GM23338 (cell line): ENCODE data around the gene CD2AP. TPM values are rescaled to one million over a fixed set of nuclear protein-coding genes. Genes with fewer than 3 reads are reported as not detected.

Source experiments
- ATAC-seq: fragments of 200-7000 bp; cut with Tn5 transposase; 3 replicates; pipeline ENCODE4 v1.9.1; 2020
- DNase-seq: peaks from one replicate; pipeline ENCODE4 v3.0.0-alpha.2; 2015; ENCODE audit warnings: low spot score
- H2AFZ ChIP-seq: fragments of 200-600 bp; sonication (generic); 2 replicates; pipeline ENCODE4 v1.8.0; 2016; ENCODE audit warnings: antibody characterized with exemption, mild to moderate bottlenecking, moderate library complexity
- H3F3A ChIP-seq: fragments of 200-600 bp; sonication (generic); replicated peaks from 2 replicates; pipeline ENCODE4 v1.8.0; 2017; ENCODE audit warnings: antibody characterized with exemption, mixed run types, low read depth
- H3K27ac ChIP-seq: fragments of 200-600 bp; sonication (generic); 2 replicates; pipeline ENCODE4 v1.6.1; 2016; ENCODE audit warnings: low read depth
- H3K27me3 ChIP-seq: fragments of 200-600 bp; sonication (generic); 2 replicates; pipeline ENCODE4 v1.8.0; 2016; ENCODE audit warnings: mild to moderate bottlenecking, mixed run types, moderate library complexity; ENCODE audit not compliant: insufficient read depth
- H3K36me3 ChIP-seq: fragments of 200-600 bp; sonication (generic); 2 replicates; pipeline ENCODE4 v1.8.0; 2016; ENCODE audit warnings: mild to moderate bottlenecking; ENCODE audit not compliant: insufficient read depth
- H3K4me1 ChIP-seq: fragments of 200-600 bp; sonication (generic); 2 replicates; pipeline ENCODE4 v1.8.0; 2016; ENCODE audit warnings: mild to moderate bottlenecking, moderate library complexity; ENCODE audit not compliant: insufficient read depth
- H3K4me2 ChIP-seq: fragments of 200-600 bp; sonication (generic); 2 replicates; pipeline ENCODE4 v1.7.1; 2017; ENCODE audit warnings: mixed run types
- H3K4me3 ChIP-seq: fragments of 200-600 bp; sonication (generic); 2 replicates; pipeline ENCODE4 v1.6.1; 2016; ENCODE audit warnings: mixed run types
- H3K79me2 ChIP-seq: fragments of 200-600 bp; sonication (generic); replicated peaks from 2 replicates; pipeline ENCODE4 v1.8.0; 2017; ENCODE audit warnings: mild to moderate bottlenecking; ENCODE audit not compliant: insufficient read depth
- H3K9me2 ChIP-seq: fragments of 200-600 bp; sonication (generic); 2 replicates; pipeline ENCODE4 v1.8.0; 2017; ENCODE audit not compliant: insufficient read depth
- H4K20me1 ChIP-seq: fragments of 200-600 bp; sonication (generic); replicated peaks from 2 replicates; pipeline ENCODE4 v1.8.0; 2017; ENCODE audit warnings: mild to moderate bottlenecking; ENCODE audit not compliant: insufficient read depth
- H3K27ac Mint-ChIP-seq: 2 replicates; pipeline ENCODE4 v1.8.0; 2020; ENCODE audit warnings: inconsistent platforms, mild to moderate bottlenecking, moderate library complexity, mixed read lengths
- H3K27me3 Mint-ChIP-seq: 3 replicates; pipeline ENCODE4 v1.8.0; 2022; ENCODE audit warnings: low read depth, mild to moderate bottlenecking, moderate library complexity, mixed read lengths, inconsistent platforms; ENCODE audit not compliant: insufficient read depth, poor library complexity
- H3K36me3 Mint-ChIP-seq: 3 replicates; pipeline ENCODE4 v1.8.0; 2021; ENCODE audit warnings: low read depth, mild to moderate bottlenecking, inconsistent platforms, moderate library complexity, mixed read lengths
- H3K4me1 Mint-ChIP-seq: 3 replicates; pipeline ENCODE4 v1.8.0; 2020; ENCODE audit warnings: mild to moderate bottlenecking, inconsistent platforms, mixed read lengths
- H3K4me3 Mint-ChIP-seq: 3 replicates; pipeline ENCODE4 v1.8.0; 2021; ENCODE audit warnings: moderate library complexity, mild to moderate bottlenecking, inconsistent platforms, mixed read lengths
- H3K9me3 Mint-ChIP-seq: 3 replicates; pipeline ENCODE4 v1.8.0; 2020; ENCODE audit warnings: moderate library complexity, mild to moderate bottlenecking, inconsistent platforms, mixed read lengths
- CREB1 ChIP-seq: fragments of 250-450 bp; sonication (Bioruptor Pico); IDR thresholded peaks from 2 replicates; pipeline ENCODE4 v1.5.0; 2020; ENCODE audit warnings: low read depth, mild to moderate bottlenecking, moderate library complexity
- ETS1 ChIP-seq: IDR thresholded peaks from 2 replicates; pipeline ENCODE4 v1.6.1; 2016; ENCODE audit warnings: antibody characterized with exemption
- EZH2 ChIP-seq: fragments of 200-600 bp; sonication (generic); IDR thresholded peaks from one replicate; pipeline ENCODE4 v1.8.0; 2017; ENCODE audit warnings: antibody characterized with exemption, mild to moderate bottlenecking, low read depth; ENCODE audit not compliant: unreplicated experiment
- EZH2phosphoT487 ChIP-seq: fragments of 200-600 bp; sonication (generic); IDR thresholded peaks from one replicate; pipeline ENCODE4 v1.8.1; 2018; ENCODE audit warnings: antibody characterized with exemption; ENCODE audit not compliant: unreplicated experiment
- JUNB ChIP-seq: IDR thresholded peaks from one replicate; pipeline ENCODE4 v1.6.1; 2016; ENCODE audit warnings: antibody characterized with exemption; ENCODE audit not compliant: unreplicated experiment
- NANOG ChIP-seq: IDR thresholded peaks from 2 replicates; pipeline ENCODE4 v1.6.1; 2016; ENCODE audit warnings: antibody characterized with exemption, borderline replicate concordance
- POLR2AphosphoS5 ChIP-seq: IDR thresholded peaks from 2 replicates; pipeline ENCODE4 v1.6.1; 2016; ENCODE audit warnings: antibody characterized with exemption, low read depth
- REST ChIP-seq: IDR thresholded peaks from one replicate; pipeline ENCODE4 v1.6.1; 2018; ENCODE audit warnings: antibody characterized with exemption; ENCODE audit not compliant: unreplicated experiment
- STAT1 ChIP-seq: IDR thresholded peaks from one replicate; pipeline ENCODE4 v1.6.1; 2016; ENCODE audit warnings: antibody characterized with exemption; ENCODE audit not compliant: unreplicated experiment
- ZNF114 ChIP-seq: fragments of 250-450 bp; sonication (Bioruptor Pico); IDR thresholded peaks from 2 replicates; pipeline ENCODE4 v1.5.0; 2020; ENCODE audit warnings: mild to moderate bottlenecking, moderate library complexity
- ZNF331 ChIP-seq: fragments of 250-450 bp; sonication (Bioruptor Pico); IDR thresholded peaks from 2 replicates; pipeline ENCODE4 v1.5.0; 2020; ENCODE audit warnings: low read depth, mild to moderate bottlenecking, moderate library complexity
- polyA plus RNA-seq: library from polyadenylated mRNA; unstranded; fragments of >200 nt; fragmentation: Nextera tagmentation; extraction: Ambion mirVana; gene quantifications from 2 replicates; pipeline ENCODE4 v1.2.1, GENCODE V29; 2016
- total RNA-seq: library from RNA; depleted of rRNA; stranded (reverse); fragments of >200 nt; shearing (Covaris generic); gene quantifications from 2 replicates; pipeline ENCODE4 v1.2.3, GENCODE V29; 2014
- TF ChIP-seq, protein P1 (sequence below), 2 experiments: fragments of 200-600 bp in 1 of 2; sonication (generic) in 1 of 2; conservative IDR thresholded peaks; 2 replicates each; pipeline versions ENCODE4 v1.5.1 to v1.6.1; 2016 to 2017; ENCODE audit warnings: antibody characterized with exemption in 2 of 2, low read depth in 2 of 2, mild to moderate bottlenecking in 2 of 2, moderate library complexity in 1 of 2

Gene CD2AP
- total and polyA plus RNA-seq, 2 experiments from 2014 or later = 38.0 to 93.2 TPM

DNA sequence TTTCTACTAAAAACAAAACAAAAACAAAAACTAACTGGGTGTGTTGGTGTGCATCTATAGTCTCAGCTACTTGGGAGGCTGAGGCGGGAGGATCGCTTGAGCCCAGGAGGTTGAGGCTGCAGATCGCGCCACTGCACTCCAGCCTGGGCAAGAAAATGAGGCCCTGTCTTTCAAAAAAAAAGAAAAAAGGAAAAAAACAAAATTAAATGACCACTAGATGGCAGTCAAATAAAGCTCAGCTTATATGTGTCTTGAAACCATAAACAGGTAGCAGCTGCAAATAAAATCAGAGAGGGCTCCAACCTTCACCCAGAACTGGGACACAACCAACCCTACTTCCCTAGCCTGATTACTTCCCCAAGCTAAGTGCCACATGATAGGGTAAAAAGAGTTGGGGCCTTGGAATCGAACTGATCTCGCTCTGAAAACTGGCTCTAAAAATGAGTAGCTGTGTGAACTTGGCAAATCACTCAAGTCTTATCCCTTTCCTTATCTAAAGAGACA, 153.7 kb downstream of the CD2AP start:
- DNase-seq (peak; percentile 85), ATAC-seq (peak; percentile 69)
- H3K27ac ChIP-seq = no peak overlapping the region
- H3K36me3 ChIP-seq = no peaks in the 10 kb centered on the region
- Mint-ChIP-seq H3K27me3 (peaks cover 10% of the 10 kb centered on the region), H3K4me1 (peaks cover 8% of the 10 kb centered on the region), H3K27ac (no peak overlapping the region), H3K4me3 (no peak overlapping the region), H3K9me3 (peaks cover 3% of the 10 kb centered on the region; the same call in 2 of the 3 replicates), H3K36me3 (peaks cover 2% of the 10 kb centered on the region; the same call in 1 of the 3 replicates)
- no peaks in the 10 kb centered on the region for H3K9me2 ChIP-seq
- H2AFZ ChIP-seq = no peak overlapping the region
- no peak overlapping the region for H3K4me2 ChIP-seq
- TF ChIP-seq, protein P1, sequence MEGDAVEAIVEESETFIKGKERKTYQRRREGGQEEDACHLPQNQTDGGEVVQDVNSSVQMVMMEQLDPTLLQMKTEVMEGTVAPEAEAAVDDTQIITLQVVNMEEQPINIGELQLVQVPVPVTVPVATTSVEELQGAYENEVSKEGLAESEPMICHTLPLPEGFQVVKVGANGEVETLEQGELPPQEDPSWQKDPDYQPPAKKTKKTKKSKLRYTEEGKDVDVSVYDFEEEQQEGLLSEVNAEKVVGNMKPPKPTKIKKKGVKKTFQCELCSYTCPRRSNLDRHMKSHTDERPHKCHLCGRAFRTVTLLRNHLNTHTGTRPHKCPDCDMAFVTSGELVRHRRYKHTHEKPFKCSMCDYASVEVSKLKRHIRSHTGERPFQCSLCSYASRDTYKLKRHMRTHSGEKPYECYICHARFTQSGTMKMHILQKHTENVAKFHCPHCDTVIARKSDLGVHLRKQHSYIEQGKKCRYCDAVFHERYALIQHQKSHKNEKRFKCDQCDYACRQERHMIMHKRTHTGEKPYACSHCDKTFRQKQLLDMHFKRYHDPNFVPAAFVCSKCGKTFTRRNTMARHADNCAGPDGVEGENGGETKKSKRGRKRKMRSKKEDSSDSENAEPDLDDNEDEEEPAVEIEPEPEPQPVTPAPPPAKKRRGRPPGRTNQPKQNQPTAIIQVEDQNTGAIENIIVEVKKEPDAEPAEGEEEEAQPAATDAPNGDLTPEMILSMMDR (conservative IDR thresholded peaks at IDR 0.05; ENCODE audit: low read depth in 2 of 2) = peak; percentile 65 to 66
- TF ChIP-seq EZH2 = no peak
- 0 out of 2 replicates have a peak, but pooled peaks have one; percentile 17 for TF ChIP-seq CREB1 (CRISPR knock-in tag)
- H4K20me1 ChIP-seq = no peaks in the 10 kb centered on the region
- H3F3A ChIP-seq = no peaks in the 10 kb centered on the region
- no peak overlapping the region for H3K4me3 ChIP-seq
- no peaks in the 10 kb centered on the region for H3K4me1 ChIP-seq
- no peaks in the 10 kb centered on the region for H3K79me2 ChIP-seq
- H3K27me3 ChIP-seq = no peaks in the 10 kb centered on the region

- Histone ChIP-seq H3K27ac (no peak overlapping the region), H3K4me3 (no peak overlapping the region), H3K4me2 (no peak overlapping the region), H4K20me1 (no peaks in the 10 kb centered on the region), H3K79me2 (no peaks in the 10 kb centered on the region), H3K27me3 (no peaks in the 10 kb centered on the region), H3K9me2 (no peaks in the 10 kb centered on the region), H3K4me1 (no peaks in the 10 kb centered on the region), H2AFZ (no peak overlapping the region), H3K36me3 (no peaks in the 10 kb centered on the region), H3F3A (no peaks in the 10 kb centered on the region)
- no peak for ATAC-seq
- Mint-ChIP-seq H3K4me1 (peaks cover 8% of the 10 kb centered on the region), H3K36me3 (peaks cover 2% of the 10 kb centered on the region; the same call in 1 of the 3 replicates), H3K27me3 (peaks cover 10% of the 10 kb centered on the region), H3K4me3 (no peak overlapping the region), H3K27ac (0 out of 2 replicates have a peak overlapping the region, but pooled peaks have one; percentile 44), H3K9me3 (peaks cover 6% of the 10 kb centered on the region; the same call in 2 of the 3 replicates)
- DNase-seq = no peak
- TF ChIP-seq ETS1 (no peak), ZNF114 (CRISPR knock-in tag) (no peak), CREB1 (CRISPR knock-in tag) (no peak), NANOG (no peak), ZNF331 (no peak), STAT1 (no peak), JUNB (no peak), POLR2AphosphoS5 (no peak), EZH2phosphoT487 (no peak), REST (no peak)
- TF ChIP-seq, protein P1 (conservative IDR thresholded peaks at IDR 0.05; ENCODE audit: low read depth in 2 of 2) = no peak
Observed at GRCh38 chr6:47631797-47632196, 154.2 kb downstream of the CD2AP start.
